Medulla oblongata (tissue), 1 donor: ENCODE data around the gene ZNF483.
"Not testable (repeated sequence)": the region's sequence is repeated elsewhere in the genome, so short reads cannot be mapped to it uniquely, and the experiment has no call there.

ENCODE experiments used
- DNase-seq: peaks from one replicate; pipeline ENCODE4 v3.0.0-alpha.2; 2015; ENCODE audit errors: extremely low spot score

Gene ZNF483

DNA sequence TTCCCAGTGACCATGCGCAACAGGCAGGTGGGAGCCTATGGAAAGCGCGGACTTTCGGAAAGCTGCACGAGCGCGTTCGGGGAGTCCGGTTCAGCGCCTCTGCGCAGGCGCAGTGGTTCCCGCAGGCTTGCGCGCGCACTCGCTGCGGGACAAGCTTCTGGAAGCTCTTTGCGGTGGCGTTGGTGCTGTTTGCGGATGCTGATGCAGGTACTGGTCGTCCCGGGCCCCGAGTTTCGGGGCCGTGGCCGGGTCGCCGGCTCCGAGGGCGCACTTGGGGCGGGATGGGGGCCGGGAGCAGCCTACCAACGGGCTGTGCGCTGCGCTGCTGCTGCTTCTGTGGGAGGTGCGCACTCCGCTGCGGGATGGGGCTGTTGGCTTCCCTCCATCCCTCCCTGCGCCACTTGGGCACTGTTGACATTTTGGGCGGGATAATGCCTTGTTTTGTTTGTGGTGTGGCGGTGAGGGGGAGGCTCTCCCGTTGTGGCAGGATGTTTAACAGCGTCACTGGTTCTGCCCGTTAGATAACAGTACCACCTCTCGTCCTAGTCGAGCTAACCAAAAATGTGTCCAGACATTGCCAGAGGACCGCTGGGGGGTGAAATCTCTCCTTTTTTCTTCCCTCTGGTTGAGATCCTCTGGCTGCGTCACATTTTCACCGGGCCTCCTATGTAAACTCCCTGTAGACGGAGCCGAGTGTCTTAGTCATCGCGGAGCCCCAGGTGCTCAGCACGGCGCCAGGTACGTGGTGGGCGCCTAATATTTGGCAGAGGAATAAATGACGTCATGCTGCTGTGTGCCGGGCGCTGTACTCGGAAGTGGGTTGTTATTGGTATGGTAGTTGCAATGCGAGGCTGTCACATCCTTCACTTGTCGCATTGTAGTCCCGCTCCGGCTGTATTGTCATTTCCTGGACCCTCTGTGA is at the start of gene ZNF483:
Gene ZNF483, plus strand, starts transcription at position 124 of the 922 bp plus-strand sequence. CDS start 2,217 bp downstream, outside the sequence.
- DNase-seq = peak; percentile 83

DNA sequence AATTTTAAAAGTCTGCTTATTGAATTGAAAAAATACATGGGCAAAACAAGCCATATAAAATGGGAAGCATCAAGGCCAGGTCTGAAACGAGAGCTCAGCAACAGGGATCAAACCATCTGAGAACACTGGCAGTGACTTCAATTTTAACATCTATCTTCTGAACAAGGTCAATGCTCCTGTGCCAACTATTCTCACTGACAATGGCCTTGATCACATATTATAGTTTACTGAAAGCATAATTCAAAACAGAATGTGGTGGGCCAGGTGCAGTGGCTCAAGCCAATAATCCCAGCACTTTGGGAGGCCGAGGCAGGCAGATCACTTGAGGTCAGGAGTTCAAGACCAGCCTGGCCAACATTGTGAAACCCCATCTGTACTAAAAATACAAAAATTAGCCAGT is 49.8 kb upstream of the ZNF483 start:
- DNase-seq = no peak

DNA sequence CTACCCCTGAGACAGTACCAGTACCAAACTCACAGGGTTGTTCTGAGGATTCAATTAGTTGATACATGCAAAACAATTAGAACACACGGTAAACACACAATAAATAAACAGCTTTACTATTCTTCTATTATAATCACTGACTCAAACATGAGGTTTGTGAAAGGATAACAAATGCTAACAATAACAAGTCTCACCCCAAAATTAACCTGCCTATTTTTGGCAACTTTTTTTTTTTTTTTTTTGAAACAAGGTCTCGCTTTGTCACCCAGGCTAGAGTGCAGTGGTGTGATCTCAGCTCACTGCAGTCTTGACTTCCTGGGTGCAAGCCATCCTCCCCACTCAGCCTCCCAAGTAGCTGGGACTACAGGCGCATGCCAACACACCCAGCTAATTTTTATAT is 47.3 kb upstream of the ZNF483 start:
- no peak for DNase-seq

DNA sequence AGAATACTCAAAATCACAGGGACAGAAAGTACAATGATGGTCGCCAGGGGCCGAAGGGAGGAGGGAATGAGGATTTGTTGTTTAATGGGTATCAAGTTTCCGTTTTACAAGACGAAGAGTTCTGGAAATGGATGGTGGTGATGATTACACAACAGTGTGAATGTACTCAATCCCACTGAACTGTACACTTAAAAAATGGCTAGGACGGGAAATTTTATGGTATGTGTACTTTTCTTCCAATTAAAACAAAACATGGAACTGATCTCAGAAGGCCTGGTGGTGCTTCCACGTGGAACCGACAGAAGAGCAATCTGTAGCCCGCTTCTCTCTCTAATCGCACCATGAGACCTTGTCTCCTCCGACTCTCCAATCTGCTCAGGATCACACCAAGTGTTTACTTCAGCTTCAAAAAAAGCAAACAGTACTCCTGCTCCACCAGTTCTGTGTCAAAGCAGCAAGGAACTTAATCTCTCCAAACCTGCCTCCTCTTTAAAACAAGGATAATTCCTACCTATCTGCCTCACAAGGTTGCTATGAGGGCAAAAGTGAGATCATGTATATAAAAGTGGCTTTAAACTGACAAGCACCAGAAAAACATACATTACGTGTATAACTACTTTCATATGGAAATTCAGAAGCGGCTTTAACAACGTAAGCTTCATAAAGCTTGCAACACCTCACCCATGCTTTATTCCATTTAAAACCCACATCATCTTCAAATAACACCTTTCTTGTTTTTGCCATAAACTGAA is 42.9 kb upstream of the ZNF483 start:
- peak; percentile 7 for DNase-seq

DNA sequence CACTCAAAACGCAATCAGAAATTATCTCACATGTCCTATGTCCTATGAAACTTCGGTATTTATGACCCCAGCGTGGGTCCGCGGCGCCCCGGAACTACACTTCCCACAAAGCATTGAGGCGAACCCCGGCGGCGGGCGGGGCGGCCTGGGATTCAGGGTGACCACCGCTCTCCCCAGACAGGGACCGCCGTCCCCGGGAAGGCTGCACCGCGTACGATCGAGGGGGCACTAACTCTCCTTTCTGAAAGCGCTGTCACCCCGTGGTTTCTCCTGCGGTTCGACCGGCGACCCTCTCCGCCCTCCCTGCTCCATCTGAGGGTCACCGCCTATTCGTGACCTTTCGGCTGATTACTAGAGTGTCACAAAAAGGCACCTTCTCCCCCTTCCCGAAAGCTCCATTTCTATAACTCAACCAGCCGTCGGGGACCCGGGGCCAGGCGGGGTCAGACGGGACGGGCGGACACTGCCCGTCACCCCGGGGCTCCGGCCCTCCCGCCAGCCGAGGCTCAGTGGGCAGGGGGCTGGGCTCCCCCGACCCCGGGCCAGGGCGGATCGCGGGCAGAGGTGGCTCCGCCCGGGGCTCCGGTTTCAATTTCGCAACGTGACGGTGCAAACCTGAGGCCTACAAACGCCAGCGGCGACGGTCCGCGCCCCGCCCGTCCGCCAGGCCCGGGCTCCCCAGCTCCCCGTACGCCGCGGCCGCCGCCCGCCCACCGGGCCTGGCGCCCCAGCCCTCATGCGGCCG is 42.1 kb upstream of the ZNF483 start:
- peak; percentile 71 for DNase-seq

DNA sequence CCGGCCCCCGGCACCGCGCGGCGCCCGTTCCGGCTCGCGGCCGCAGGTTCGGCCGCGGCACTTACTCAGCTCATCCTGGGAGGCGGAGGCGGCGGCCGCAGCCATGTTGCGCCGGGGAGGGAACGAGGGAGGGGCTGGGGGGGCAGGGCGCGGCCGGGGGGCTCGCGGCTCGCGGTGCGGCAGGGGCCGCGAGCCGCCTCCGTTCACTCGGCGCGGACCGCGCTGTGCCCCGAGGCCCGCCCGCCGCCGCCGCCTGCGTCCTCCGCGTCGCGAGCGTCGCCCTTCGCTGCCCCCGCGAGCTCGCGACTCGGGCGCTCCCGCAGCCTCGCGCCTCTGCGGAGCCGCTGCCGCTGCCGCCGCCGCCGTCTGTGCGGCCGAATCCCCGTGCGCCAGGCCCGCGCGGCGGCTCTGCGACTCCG is 41.5 kb upstream of the ZNF483 start:
- DNase-seq = peak; percentile 34

DNA sequence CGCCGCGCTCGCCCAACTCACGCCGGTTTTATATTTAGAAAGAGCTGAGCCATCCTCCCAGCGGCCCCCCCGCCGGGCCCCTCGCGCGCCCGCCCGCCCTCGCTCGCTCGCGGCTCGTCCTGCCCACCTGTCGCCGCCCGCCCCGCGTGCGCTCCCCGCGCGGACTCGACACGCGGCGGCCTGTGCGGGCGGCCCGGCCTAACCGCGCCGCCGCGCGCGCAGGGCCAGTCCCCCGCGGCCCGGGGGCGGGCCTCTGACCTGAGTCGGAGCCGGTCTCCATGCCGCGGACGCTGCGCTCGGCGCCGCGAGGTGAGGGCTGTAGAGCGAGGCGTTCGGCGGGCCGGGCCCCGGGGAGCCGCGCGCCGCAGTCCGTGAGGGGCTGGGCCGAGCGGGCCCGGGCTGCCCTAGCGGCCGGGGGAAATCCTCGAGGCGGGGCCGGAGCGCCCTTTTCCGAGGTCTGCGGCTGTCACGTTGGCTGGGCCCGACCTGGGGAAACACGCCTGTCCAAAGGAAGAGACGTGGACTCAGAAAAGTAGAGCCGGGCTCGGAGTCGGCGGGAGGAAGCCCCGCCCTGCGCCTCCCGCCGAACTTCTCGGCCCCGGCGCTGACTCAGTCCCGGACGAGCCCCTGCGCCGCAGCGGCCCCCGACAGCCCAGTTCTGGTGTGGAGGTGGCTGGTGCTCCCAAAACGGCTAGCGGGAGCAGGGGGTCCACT is 41.0 kb upstream of the ZNF483 start, which contains the start of gene ECPAS:
Gene ECPAS, minus strand, starts transcription at position 526 of the 714 bp plus-strand sequence. CDS start 11,465 bp downstream, outside the sequence.
- DNase-seq = peak; percentile 53

DNA sequence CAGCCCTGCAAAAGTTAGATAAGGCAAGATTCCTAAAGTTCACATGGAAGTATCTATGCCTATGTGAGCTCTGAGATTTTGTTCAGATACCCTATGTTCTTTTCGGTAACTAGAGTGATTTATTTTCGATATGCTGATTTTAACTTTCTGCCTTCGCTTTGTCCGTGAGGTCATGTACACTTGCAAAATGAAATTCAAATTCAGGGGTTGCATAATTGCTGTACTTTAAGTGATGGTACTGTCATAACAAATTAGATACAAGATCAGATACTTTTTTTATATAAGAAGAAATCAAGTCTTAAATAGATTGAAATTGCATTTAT is 40.4 kb upstream of the ZNF483 start:
- peak; percentile 58 for DNase-seq

DNA sequence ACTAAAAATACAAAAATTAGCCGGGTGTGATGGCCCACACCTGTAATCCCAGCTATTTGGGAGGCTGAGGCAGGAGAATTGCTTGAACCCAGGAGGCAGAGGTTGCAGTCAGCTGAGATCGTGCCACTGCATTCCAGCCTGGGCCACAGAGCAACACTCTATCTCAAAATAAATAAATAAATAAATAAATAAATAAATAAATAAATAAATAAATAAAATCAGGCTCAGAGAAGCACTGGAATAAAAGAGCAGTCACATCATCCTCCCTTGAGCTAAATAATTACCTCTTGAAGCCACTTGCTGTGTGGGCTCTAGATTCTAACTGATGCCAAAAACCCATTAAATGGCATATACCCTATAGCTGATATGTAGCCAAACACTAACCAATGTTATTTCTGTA is 27.8 kb upstream of the ZNF483 start:
- not testable (repeated sequence) for DNase-seq

DNA sequence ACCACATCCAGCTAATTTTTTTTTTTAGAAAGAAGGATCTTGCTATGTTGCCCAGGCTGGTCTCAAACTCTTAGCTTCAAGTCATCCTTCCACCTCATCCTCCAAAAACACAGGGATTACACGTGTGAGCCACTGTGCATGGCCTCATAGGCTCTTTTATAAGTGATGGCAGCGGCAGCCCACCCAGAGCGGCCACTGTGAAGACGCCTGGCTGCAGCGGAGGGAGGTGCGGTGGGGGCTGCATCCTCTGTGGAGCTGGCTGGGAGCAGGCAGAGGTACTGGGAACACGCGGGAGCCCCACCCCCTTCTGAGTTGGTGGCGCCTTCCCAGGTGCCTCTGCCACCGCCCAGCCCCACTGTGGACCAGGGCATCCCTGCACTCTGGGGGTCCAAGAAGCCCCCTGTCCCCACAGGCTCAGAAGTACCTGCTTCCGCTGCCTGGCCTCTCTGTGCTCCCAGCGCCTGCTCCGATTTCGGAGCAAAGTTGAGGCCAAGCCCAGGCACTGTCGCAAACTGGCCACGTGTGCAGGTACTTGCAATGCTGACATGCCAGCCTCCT is 23.9 kb upstream of the ZNF483 start:
- DNase-seq = no peak

DNA sequence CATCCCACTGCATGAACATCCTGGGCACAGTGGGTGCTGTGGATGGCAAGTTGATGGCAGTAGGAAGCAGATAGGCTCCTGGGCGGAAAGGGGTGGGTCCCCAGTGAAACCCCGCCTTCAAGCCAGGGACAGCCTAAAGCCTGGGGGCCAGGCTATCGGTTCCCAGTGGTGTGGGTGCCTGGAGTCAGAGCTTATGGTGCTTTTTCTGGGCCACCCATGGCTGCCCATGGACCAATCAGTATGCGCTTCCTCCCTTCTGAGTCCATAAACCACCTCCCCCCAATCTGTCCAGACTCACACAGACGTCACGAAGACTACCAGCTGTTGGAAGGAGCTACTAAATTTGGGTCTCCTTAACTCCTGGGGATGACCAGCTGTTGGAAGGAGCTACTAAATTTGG is 23.3 kb upstream of the ZNF483 start:
- DNase-seq = no peak

DNA sequence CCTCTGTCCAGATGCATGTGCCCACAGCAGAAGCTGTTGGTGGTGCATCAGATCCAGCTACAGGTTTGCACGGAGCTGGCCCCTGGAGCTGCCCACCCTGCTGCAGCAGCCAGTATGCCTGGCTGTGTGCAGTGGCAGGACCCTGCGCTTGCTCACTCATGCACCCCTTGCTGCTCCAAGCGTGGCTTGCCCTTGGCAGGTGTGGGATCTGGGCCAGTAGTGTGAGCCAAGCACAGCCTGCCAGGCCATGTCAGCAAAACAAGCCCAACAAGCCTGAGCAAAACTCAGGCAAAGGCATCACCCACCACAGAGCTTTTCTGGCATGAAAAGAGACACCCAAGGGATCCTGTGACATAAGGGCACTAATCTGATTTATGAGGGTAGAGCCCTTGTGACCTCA is 22.5 kb upstream of the ZNF483 start:
- DNase-seq = no peak

DNA sequence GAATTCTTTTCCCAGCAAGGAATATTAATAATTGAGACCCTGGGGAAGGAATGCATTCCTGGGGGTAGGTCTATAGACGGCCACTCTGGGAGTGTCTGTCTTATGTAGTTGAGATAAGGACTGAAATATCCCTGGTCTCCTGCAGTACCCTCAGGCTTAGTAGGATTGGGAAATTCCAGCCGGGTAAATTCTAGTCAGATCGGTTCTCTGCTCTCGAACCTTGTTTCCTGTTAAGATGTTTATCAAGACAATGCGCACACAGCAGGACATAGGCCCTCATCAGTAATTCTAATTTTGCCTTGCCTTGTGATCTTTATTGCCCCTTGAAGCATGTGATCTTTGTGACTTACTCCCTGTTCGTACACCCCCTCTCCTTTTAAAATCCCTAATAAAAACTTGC is 13.4 kb upstream of the ZNF483 start:
- not testable (repeated sequence) for DNase-seq

DNA sequence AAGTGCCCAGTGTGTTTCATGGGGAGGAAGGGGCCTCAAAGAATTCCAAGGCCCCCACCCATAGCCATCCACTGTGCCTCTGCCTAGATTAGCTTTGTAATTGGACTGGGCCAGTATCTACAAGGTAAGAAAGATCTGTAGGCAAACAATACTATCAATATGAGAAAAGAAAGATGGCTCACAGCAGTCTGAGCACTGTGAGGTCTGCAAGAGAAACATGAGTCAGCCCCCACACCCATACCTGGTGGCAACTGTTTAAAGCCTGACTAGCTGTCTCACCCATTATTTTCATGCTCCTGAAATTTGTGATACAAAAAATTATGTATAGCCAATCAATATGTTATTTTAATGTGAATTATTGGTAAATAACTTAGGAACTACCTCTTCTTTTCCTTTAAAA is 10.0 kb upstream of the ZNF483 start:
- no peak for DNase-seq

DNA sequence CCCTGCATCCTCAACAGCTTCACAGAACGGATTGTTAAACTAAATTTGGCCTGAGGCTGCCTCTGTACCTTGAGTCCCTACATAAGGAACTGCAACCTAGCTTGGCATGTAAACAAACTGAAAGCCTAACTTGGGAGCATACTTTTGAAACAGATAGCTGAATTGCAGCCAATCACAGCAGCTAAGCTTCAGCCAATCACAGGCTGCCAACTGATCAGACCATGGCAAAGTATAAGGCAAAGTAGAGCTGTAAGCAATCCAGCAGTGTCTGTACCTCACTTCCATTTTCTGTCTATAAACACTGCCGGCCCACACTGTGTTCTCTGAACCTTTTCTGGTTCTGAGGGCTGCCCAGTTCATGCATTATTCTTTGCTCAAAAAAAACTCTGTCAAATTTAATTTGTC is 8.9 kb upstream of the ZNF483 start:
- DNase-seq = no peak

DNA sequence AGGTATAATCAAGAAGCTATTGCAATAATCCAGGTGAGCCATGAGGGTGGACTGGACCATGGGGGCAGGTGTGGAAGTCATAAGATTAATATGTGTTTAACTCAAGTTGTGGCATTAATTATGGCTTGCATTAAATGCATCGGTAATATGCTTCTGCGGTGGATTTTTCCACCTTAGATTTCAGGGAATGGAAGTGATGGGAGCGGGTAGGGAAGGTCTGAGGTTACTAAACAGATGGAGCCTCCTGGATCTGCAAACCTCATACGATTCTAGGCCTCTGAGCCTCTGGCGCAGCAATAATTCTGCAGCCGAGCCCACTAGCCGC is 286 bp upstream of the ZNF483 start:
- no peak for DNase-seq

DNA sequence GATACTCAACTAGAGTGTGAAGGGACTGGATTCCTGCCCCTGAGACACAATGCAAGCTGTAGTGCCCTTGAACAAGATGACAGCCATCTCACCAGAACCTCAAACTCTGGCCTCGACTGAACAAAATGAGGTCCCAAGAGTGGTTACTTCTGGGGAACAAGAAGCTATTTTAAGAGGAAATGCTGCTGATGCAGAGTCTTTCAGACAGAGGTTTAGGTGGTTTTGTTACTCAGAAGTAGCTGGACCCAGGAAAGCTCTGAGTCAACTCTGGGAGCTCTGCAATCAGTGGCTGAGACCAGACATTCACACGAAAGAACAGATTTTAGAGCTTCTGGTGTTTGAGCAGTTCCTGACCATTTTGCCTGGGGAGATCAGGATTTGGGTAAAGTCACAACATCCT is 2.4 kb downstream of the ZNF483 start:
- DNase-seq = no peak

DNA sequence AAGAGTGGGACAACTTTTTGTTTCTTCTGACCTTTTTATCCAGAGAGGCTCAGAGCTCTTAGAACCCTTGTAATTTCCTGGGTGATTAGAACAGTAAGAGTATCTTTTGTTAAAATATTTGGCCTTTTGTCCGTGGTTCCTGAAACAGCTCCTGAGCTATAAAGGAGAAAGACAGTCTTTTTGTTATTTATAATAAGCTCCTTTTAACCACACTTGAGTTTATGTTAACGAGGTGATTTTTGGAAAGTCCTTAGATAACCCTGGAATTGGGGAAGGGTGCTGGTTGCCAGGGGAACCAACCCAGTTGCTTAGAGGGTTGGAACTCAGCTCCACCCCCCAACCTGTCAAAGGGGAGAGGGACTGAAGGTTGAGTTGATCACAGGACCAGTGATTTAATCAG is 4.8 kb downstream of the ZNF483 start:
- no peak for DNase-seq

DNA sequence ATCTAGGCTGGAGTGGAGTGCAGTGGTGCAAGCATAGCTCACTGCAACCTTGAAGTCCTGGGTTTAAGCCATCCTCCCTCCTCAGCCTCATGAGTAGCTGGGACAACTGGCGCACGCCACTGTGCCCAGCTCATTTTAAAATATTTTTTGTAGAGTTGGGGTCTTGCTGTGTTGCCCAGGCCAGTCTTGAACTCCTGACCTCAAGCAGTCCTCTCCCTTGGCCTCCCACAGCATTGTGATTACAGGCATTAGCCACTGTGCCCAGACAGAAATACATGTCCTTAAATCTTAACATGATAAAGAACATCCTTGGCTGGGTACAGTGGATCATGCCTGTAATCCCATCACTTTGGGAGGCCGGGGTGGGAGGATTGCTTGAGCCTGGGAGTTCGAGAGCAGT is 6.7 kb downstream of the ZNF483 start:
- DNase-seq = no peak

DNA sequence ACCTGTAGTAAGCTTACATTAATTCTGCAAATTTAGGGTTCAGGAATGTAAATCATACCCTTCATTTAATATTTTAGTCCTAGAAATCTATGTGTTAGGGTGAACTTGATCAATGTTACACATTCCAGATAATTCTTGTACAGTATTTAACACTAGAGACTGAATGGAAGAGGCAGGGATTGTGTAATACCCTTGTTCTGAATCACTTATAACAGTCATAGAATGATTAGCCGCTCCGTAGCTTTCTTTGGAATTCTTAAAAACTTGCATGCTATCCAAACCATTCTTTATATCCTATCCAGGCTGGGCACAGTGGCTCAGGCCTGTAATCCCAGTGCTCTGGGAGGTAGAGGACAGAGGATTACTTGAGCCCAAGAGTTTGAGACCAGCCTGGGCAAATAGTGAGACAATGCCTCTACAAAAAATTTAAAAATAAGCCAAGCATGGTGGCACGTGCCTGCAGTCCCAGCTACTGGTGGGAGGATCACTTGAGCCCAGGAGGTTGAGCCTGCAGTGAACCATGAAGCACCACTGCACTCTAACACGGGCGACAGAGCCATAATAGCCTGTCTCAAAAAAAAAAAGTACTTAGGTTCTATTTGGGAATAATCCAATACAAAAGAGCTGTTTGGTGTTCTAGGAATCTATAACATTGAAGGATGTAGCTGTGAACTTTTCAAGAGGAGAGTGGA is 8.3 kb downstream of the ZNF483 start:
- DNase-seq = no peak
